GM21825 (cell line): ENCODE data around the gene SEC14L5.

Experiments used
- ATAC-seq: cut with Tn5 transposase; IDR thresholded peaks from one replicate; pipeline ENCODE4 v1.9.1; 2021; ENCODE audit warnings: mild to moderate bottlenecking, moderate library complexity; ENCODE audit not compliant: unreplicated experiment

Gene SEC14L5

GRCh38 chr16:5008311-5008731 is 50.2 kb downstream of the SEC14L5 start:
- no peak for ATAC-seq

GRCh38 chr16:5010576-5011329 is 52.6 kb downstream of the SEC14L5 start:
- no peak for ATAC-seq

GRCh38 chr16:5011637-5012036 is 53.5 kb downstream of the SEC14L5 start:
- no peak for ATAC-seq

- no peak for ATAC-seq
These were observed 54.8 kb downstream of the SEC14L5 start for GRCh38 chr16:5012887-5013286.

- no peak for ATAC-seq
These were observed 57.2 kb downstream of the SEC14L5 start for GRCh38 chr16:5015351-5015750.

GRCh38 chr16:5015887-5016286 is 57.8 kb downstream of the SEC14L5 start:
- no peak for ATAC-seq

- ATAC-seq = no peak
These were observed 59.0 kb downstream of the SEC14L5 start for GRCh38 chr16:5016967-5017677.

- ATAC-seq = no peak
These were observed 59.5 kb downstream of the SEC14L5 start for GRCh38 chr16:5017678-5017969.

- no peak for ATAC-seq
These were observed 60.7 kb downstream of the SEC14L5 start for GRCh38 chr16:5018793-5019192.

GRCh38 chr16:5019775-5020174 is 61.6 kb downstream of the SEC14L5 start:
- ATAC-seq = no peak

GRCh38 chr16:5020551-5020950 is 62.4 kb downstream of the SEC14L5 start:
- no peak for ATAC-seq

- no peak for ATAC-seq
These were observed 64.4 kb downstream of the SEC14L5 start for GRCh38 chr16:5022521-5022920.

- ATAC-seq = no peak
These were observed 66.5 kb downstream of the SEC14L5 start for GRCh38 chr16:5024632-5025031.

GRCh38 chr16:5025171-5025632 is 67.1 kb downstream of the SEC14L5 start:
- no peak for ATAC-seq

- ATAC-seq = no peak
These were observed 68.5 kb downstream of the SEC14L5 start for GRCh38 chr16:5026664-5027063.

GRCh38 chr16:5027086-5027485 is 69.0 kb downstream of the SEC14L5 start:
- no peak for ATAC-seq

GRCh38 chr16:5027575-5028235 is 69.6 kb downstream of the SEC14L5 start:
- ATAC-seq = no peak

GRCh38 chr16:5028950-5029475 is 70.9 kb downstream of the SEC14L5 start:
- ATAC-seq = no peak

- ATAC-seq = no peak
These were observed 72.2 kb downstream of the SEC14L5 start for GRCh38 chr16:5030251-5030870.

GRCh38 chr16:5031601-5032000 is 73.5 kb downstream of the SEC14L5 start:
- no peak for ATAC-seq

- no peak for ATAC-seq
These were observed 74.6 kb downstream of the SEC14L5 start for GRCh38 chr16:5032748-5033167.
